KMS-11 (cell line): ENCODE results near the gene EEF1B2.

ENCODE experiments used
- H2AFZ ChIP-seq: fragments of 200-600 bp; sonication (generic); 2 replicates; pipeline ENCODE4 v1.6.1; 2016; ENCODE audit warnings: antibody characterized with exemption, mixed run types, low read depth
- H3K27ac ChIP-seq: fragments of 200-600 bp; sonication (generic); 2 replicates; pipeline ENCODE4 v1.6.1; 2016; ENCODE audit warnings: mild to moderate bottlenecking, mixed run types
- H3K27me3 ChIP-seq: fragments of 200-600 bp; sonication (generic); 2 replicates; pipeline ENCODE4 v1.6.1; 2017; ENCODE audit warnings: mild to moderate bottlenecking, low read depth, mixed run types, moderate library complexity; ENCODE audit not compliant: insufficient read depth
- H3K36me3 ChIP-seq: fragments of 200-600 bp; sonication (generic); 2 replicates; pipeline ENCODE4 v1.6.1; 2017; ENCODE audit warnings: mild to moderate bottlenecking, mixed run types; ENCODE audit not compliant: insufficient read depth
- H3K4me1 ChIP-seq: fragments of 200-600 bp; sonication (generic); 2 replicates; pipeline ENCODE4 v1.6.1; 2016; ENCODE audit warnings: mild to moderate bottlenecking, low read depth, mixed run types; ENCODE audit not compliant: poor library complexity, severe bottlenecking
- H3K4me2 ChIP-seq: fragments of 200-600 bp; sonication (generic); 2 replicates; pipeline ENCODE4 v1.7.0; 2016; ENCODE audit warnings: mild to moderate bottlenecking, mixed run types
- H3K4me3 ChIP-seq: fragments of 200-600 bp; sonication (generic); IDR thresholded peaks from 2 replicates; pipeline ENCODE4 v1.6.1; 2017; ENCODE audit warnings: low read depth, low read length, mixed read lengths; ENCODE audit not compliant: insufficient read depth
- H3K79me2 ChIP-seq: fragments of 200-600 bp; sonication (generic); 2 replicates; pipeline ENCODE4 v1.6.1; 2016; ENCODE audit warnings: low read depth, mixed run types; ENCODE audit not compliant: insufficient read depth
- H3K9ac ChIP-seq: fragments of 200-600 bp; sonication (generic); 2 replicates; pipeline ENCODE4 v1.6.1; 2016; ENCODE audit warnings: mild to moderate bottlenecking, mixed run types
- H4K20me1 ChIP-seq: fragments of 200-600 bp; sonication (generic); 2 replicates; pipeline ENCODE4 v1.6.1; 2016; ENCODE audit warnings: mild to moderate bottlenecking, mixed run types; ENCODE audit not compliant: insufficient read depth
- CTCF ChIP-seq: fragments of 200-600 bp; sonication (generic); conservative IDR thresholded peaks from 2 replicates; pipeline ENCODE4 v1.6.1; 2017; ENCODE audit warnings: low read depth, mild to moderate bottlenecking, antibody characterized with exemption, low read length, moderate library complexity, mixed read lengths

EEF1B2 gene

GRCh38 chr2:206159346-206160124 is at the start of gene EEF1B2, which contains the start of gene NDUFS1:
Gene EEF1B2 (plus strand): TSS chr2:206159895. CDS start chr2:206159980, 85 bp downstream.
Gene NDUFS1 (minus strand): TSS chr2:206159444. CDS start chr2:206153678, 5,766 bp downstream.
- Histone ChIP-seq H4K20me1 (peaks cover 4% of the 10 kb centered on the region; the same call in 1 of the 2 replicates), H2AFZ (peak within 1 kb of the TSS; percentile 52; the same call in 1 of the 2 replicates), H3K27me3 (no peaks in the 10 kb centered on the region), H3K4me1 (peaks cover 49% of the 10 kb centered on the region), H3K36me3 (peaks cover 13% of the 10 kb centered on the region), H3K27ac (peak within 1 kb of the TSS; percentile 91), H3K79me2 (peaks cover 76% of the 10 kb centered on the region), H3K4me2 (peak within 1 kb of the TSS; percentile 77), H3K4me3 (peak within 1 kb of the TSS; percentile 83), H3K9ac (peak within 1 kb of the TSS; percentile 97)
- TF ChIP-seq CTCF, result no peak

- no peaks in the 10 kb centered on the region for H3K27me3 ChIP-seq
- H2AFZ ChIP-seq, result no peak overlapping the region
- H3K79me2 ChIP-seq, result no peaks in the 10 kb centered on the region
- H3K27ac ChIP-seq, result no peak overlapping the region
- H3K4me3 ChIP-seq, result no peak overlapping the region
- no peaks in the 10 kb centered on the region for H4K20me1 ChIP-seq
- H3K9ac ChIP-seq, result no peak overlapping the region
- H3K4me1 ChIP-seq, result no peaks in the 10 kb centered on the region
- no peaks in the 10 kb centered on the region for H3K36me3 ChIP-seq
- TF ChIP-seq CTCF, result no peak
- no peak overlapping the region for H3K4me2 ChIP-seq
Observed at GRCh38 chr2:206112108-206112507, 47.6 kb upstream of the EEF1B2 start.

- Histone ChIP-seq H3K27me3 (no peaks in the 10 kb centered on the region), H2AFZ (no peak overlapping the region), H4K20me1 (no peaks in the 10 kb centered on the region), H3K4me1 (no peaks in the 10 kb centered on the region), H3K9ac (no peak overlapping the region), H3K27ac (no peak overlapping the region), H3K79me2 (no peaks in the 10 kb centered on the region), H3K36me3 (no peaks in the 10 kb centered on the region), H3K4me3 (no peak overlapping the region), H3K4me2 (no peak overlapping the region)
- TF ChIP-seq CTCF, result no peak
Observed at GRCh38 chr2:206112846-206113547, 46.7 kb upstream of the EEF1B2 start.

- Histone ChIP-seq H3K4me2 (no peak overlapping the region), H3K79me2 (no peaks in the 10 kb centered on the region), H3K4me1 (no peaks in the 10 kb centered on the region), H3K9ac (no peak overlapping the region), H3K27me3 (no peaks in the 10 kb centered on the region), H3K36me3 (no peaks in the 10 kb centered on the region), H4K20me1 (no peaks in the 10 kb centered on the region), H2AFZ (no peak overlapping the region), H3K4me3 (no peak overlapping the region), H3K27ac (no peak overlapping the region)
- no peak for TF ChIP-seq CTCF
Observed at GRCh38 chr2:206115026-206115578, 44.6 kb upstream of the EEF1B2 start.
